GM23248 (cell line): ENCODE measurements around the gene FGF2. TPM values are rescaled to one million over a fixed set of nuclear protein-coding genes. Genes with fewer than 3 reads are reported as not detected.

Experiments
- DNase-seq: peaks from one replicate; pipeline ENCODE4 v3.0.0-alpha.2; 2015
- H2AFZ ChIP-seq: fragments of 200-600 bp; sonication (generic); 2 replicates; pipeline ENCODE4 v1.6.1; 2016; ENCODE audit warnings: antibody characterized with exemption
- H3F3A ChIP-seq: fragments of 200-600 bp; sonication (generic); 2 replicates; pipeline ENCODE4 v1.6.1; 2016; ENCODE audit warnings: mild to moderate bottlenecking, antibody characterized with exemption, mixed run types; ENCODE audit not compliant: insufficient read depth
- H3K27ac ChIP-seq: fragments of 200-600 bp; sonication (generic); 2 replicates; pipeline ENCODE4 v1.5.1; 2016; ENCODE audit warnings: mild to moderate bottlenecking
- H3K27me3 ChIP-seq: fragments of 200-600 bp; sonication (generic); replicated peaks from 2 replicates; pipeline ENCODE4 v1.6.1; 2016; ENCODE audit warnings: mild to moderate bottlenecking; ENCODE audit not compliant: insufficient read depth
- H3K36me3 ChIP-seq: fragments of 200-600 bp; sonication (generic); 2 replicates; pipeline ENCODE4 v1.6.1; 2016; ENCODE audit warnings: low read depth, mild to moderate bottlenecking
- H3K4me1 ChIP-seq: fragments of 200-600 bp; sonication (generic); 2 replicates; pipeline ENCODE4 v1.6.1; 2016; ENCODE audit warnings: mild to moderate bottlenecking; ENCODE audit not compliant: insufficient read depth
- H3K4me2 ChIP-seq: fragments of 200-600 bp; sonication (generic); one replicate; pipeline ENCODE4 v1.6.1; 2016; ENCODE audit warnings: mild to moderate bottlenecking; ENCODE audit not compliant: unreplicated experiment
- H3K4me3 ChIP-seq: fragments of 200-600 bp; sonication (generic); 2 replicates; pipeline ENCODE4 v1.5.1; 2016; ENCODE audit warnings: mild to moderate bottlenecking
- H3K79me2 ChIP-seq: fragments of 200-600 bp; sonication (generic); 2 replicates; pipeline ENCODE4 v1.6.1; 2016; ENCODE audit warnings: mild to moderate bottlenecking; ENCODE audit not compliant: insufficient read depth
- H3K9ac ChIP-seq: fragments of 200-600 bp; sonication (generic); 2 replicates; pipeline ENCODE4 v1.6.1; 2016; ENCODE audit warnings: mild to moderate bottlenecking
- H3K9me2 ChIP-seq: fragments of 200-600 bp; sonication (generic); 2 replicates; pipeline ENCODE4 v1.6.1; 2016; ENCODE audit warnings: mixed run types, mild to moderate bottlenecking, moderate library complexity; ENCODE audit not compliant: insufficient read depth
- H3K9me3 ChIP-seq: fragments of 200-600 bp; sonication (generic); one replicate; pipeline ENCODE4 v1.6.1; 2017; ENCODE audit warnings: low read depth
- H4K20me1 ChIP-seq: fragments of 200-600 bp; sonication (generic); 2 replicates; pipeline ENCODE4 v1.6.0; 2016; ENCODE audit not compliant: insufficient read depth
- EZH2 ChIP-seq: fragments of 200-600 bp; sonication (generic); IDR thresholded peaks from 2 replicates; pipeline ENCODE4 v1.6.1; 2018; ENCODE audit warnings: antibody characterized with exemption, mild to moderate bottlenecking; ENCODE audit not compliant: insufficient read depth, poor library complexity, severe bottlenecking
- EZH2phosphoT487 ChIP-seq: fragments of 200-600 bp; sonication (generic); IDR thresholded peaks from 2 replicates; pipeline ENCODE4 v1.6.1; 2018; ENCODE audit warnings: antibody characterized with exemption, moderate library complexity, mild to moderate bottlenecking, low read depth; ENCODE audit not compliant: insufficient read depth
- WGBS, 2 experiments: methylation state at CpG; one replicate each; pipeline ENCODE4 v1.1.6; 2015 to 2017; ENCODE audit warnings: low lambda C conversion rate in 2 of 2, low coverage in 1 of 2; ENCODE audit errors: missing lambda C conversion rate in 2 of 2; 5-methylcytosine and 5-hydroxymethylcytosine counted together
- in situ Hi-C: fragments of 300-500 bp; cut with MboI; formaldehyde crosslinking; loops from 2 replicates; pipeline ENCODE4 v1.15.0; 2020
- polyA plus RNA-seq: library from polyadenylated mRNA; unstranded; fragments of >200 nt; fragmentation: Nextera tagmentation; extraction: Ambion mirVana; gene quantifications from 2 replicates; pipeline ENCODE4 v1.2.1, GENCODE V29; 2016
- total RNA-seq: library from RNA; depleted of rRNA; stranded (reverse); fragments of >200 nt; shearing (Covaris generic); gene quantifications from 2 replicates; pipeline ENCODE4 v1.2.3, GENCODE V29; 2014

The FGF2 gene
- total and polyA plus RNA-seq, 2 experiments from 2014 or later = 36.9 to 306 TPM

GRCh38 chr4:122894827-122895226 lies 68.2 kb downstream of the FGF2 start:
- TF ChIP-seq EZH2phosphoT487 (no peak), EZH2 (no peak)
- H3K9ac ChIP-seq = no peak overlapping the region
- H3K9me2 ChIP-seq = no peaks in the 10 kb centered on the region
- no peaks in the 10 kb centered on the region for H3K9me3 ChIP-seq
- DNase-seq = no peak
- H3K27ac ChIP-seq = peak overlapping the region; percentile 43
- WGBS, 2 experiments = 89 to 91% methylated on average over 3 of the region's 3 CpGs
- peaks cover 65% of the 10 kb centered on the region for H3K36me3 ChIP-seq
- no peak overlapping the region for H3K4me2 ChIP-seq
- H4K20me1 ChIP-seq = no peaks in the 10 kb centered on the region
- H2AFZ ChIP-seq = no peak overlapping the region
- H3K79me2 ChIP-seq = peaks cover 86% of the 10 kb centered on the region
- H3K4me1 ChIP-seq = peaks cover 82% of the 10 kb centered on the region
- no peaks in the 10 kb centered on the region for H3K27me3 ChIP-seq
- H3F3A ChIP-seq = peaks cover 91% of the 10 kb centered on the region
- no peak overlapping the region for H3K4me3 ChIP-seq
- in situ Hi-C loops = no loop called here

- Histone ChIP-seq H3K9ac (0 out of 2 replicates have a peak overlapping the region, but pooled peaks have one; percentile 16), H3K27ac (peak overlapping the region; percentile 43), H3K27me3 (no peaks in the 10 kb centered on the region), H3K9me2 (no peaks in the 10 kb centered on the region), H2AFZ (no peak overlapping the region), H3K4me2 (peak overlapping the region; percentile 28), H3F3A (peaks cover 90% of the 10 kb centered on the region), H3K79me2 (peaks cover 84% of the 10 kb centered on the region), H3K36me3 (peaks cover 59% of the 10 kb centered on the region), H3K4me1 (peaks cover 81% of the 10 kb centered on the region), H3K9me3 (no peaks in the 10 kb centered on the region), H3K4me3 (no peak overlapping the region), H4K20me1 (no peaks in the 10 kb centered on the region)
- TF ChIP-seq EZH2phosphoT487 (no peak), EZH2 (no peak)
- WGBS, 2 experiments = 2 to 12% methylated on average over 1 of the region's 1 CpG
- DNase-seq = no peak
- in situ Hi-C loops = no loop called here
Observed at GRCh38 chr4:122895336-122895995, 68.8 kb downstream of the FGF2 start.

DNA sequence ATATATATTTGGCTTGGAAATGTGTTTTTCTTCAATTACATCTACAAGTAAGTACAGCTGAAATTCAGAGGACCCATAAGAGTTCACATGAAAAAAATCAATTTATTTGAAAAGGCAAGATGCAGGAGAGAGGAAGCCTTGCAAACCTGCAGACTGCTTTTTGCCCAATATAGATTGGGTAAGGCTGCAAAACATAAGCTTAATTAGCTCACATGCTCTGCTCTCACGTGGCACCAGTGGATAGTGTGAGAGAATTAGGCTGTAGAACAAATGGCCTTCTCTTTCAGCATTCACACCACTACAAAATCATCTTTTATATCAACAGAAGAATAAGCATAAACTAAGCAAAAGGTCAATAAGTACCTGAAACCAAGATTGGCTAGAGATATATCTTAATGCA lies 69.6 kb downstream of the FGF2 start:
- TF ChIP-seq EZH2phosphoT487 = no peak
- TF ChIP-seq EZH2 = no peak
- Histone ChIP-seq H3K79me2 (peaks cover 78% of the 10 kb centered on the region), H3K4me1 (peaks cover 84% of the 10 kb centered on the region), H3K27ac (peak overlapping the region; percentile 43), H3K36me3 (peaks cover 55% of the 10 kb centered on the region), H3K4me3 (no peak overlapping the region), H3K9ac (0 out of 2 replicates have a peak overlapping the region, but pooled peaks have one; percentile 16), H3K27me3 (no peaks in the 10 kb centered on the region), H4K20me1 (no peaks in the 10 kb centered on the region), H3F3A (peaks cover 94% of the 10 kb centered on the region), H3K9me2 (no peaks in the 10 kb centered on the region), H3K9me3 (no peaks in the 10 kb centered on the region), H2AFZ (no peak overlapping the region), H3K4me2 (peak overlapping the region; percentile 28)
- WGBS, 2 experiments = 94 to 100% methylated on average over 1 of the region's 1 CpG
- in situ Hi-C loops = no loop called here
- no peak for DNase-seq

- Histone ChIP-seq H3K4me2 (peak overlapping the region; percentile 58), H3K9me2 (no peaks in the 10 kb centered on the region), H3F3A (peaks cover 93% of the 10 kb centered on the region), H2AFZ (no peak overlapping the region), H3K27ac (peak overlapping the region; percentile 43), H3K27me3 (no peaks in the 10 kb centered on the region), H3K79me2 (peaks cover 55% of the 10 kb centered on the region), H3K9me3 (no peaks in the 10 kb centered on the region), H3K4me1 (peaks cover 83% of the 10 kb centered on the region), H3K4me3 (no peak overlapping the region), H3K9ac (0 out of 2 replicates have a peak overlapping the region, but pooled peaks have one; percentile 4), H4K20me1 (no peaks in the 10 kb centered on the region), H3K36me3 (peaks cover 32% of the 10 kb centered on the region)
- DNase-seq = peak; percentile 97
- WGBS, 2 experiments = 0 to 50% methylated on average over 1 to 2 of the region's 2 CpGs
- TF ChIP-seq EZH2phosphoT487 (no peak), EZH2 (no peak)
- in situ Hi-C loops = no loop called here
Observed at GRCh38 chr4:122898370-122899150, 71.9 kb downstream of the FGF2 start.
